D721Med (cell line): Measurements from ENCODE around the gene ARHGEF25.

Source experiments
- DNase-seq: peaks from one replicate; pipeline ENCODE4 v3.0.0; 2011; ENCODE audit warnings: low spot score; ENCODE audit not compliant: insufficient read length
- FAIRE-seq: peaks from 2 replicates; lab custom pipeline; 2011; peaks lifted over from hg19 to GRCh38; lab: Jason Lieb, UNC
- TF ChIP-seq, protein P1 (sequence below): IDR thresholded peaks from 2 replicates; pipeline ENCODE4 v1.5.1; 2012; ENCODE audit warnings: mild to moderate bottlenecking, control low read depth; ENCODE audit not compliant: insufficient read depth; ENCODE audit errors: missing control alignments

Gene ARHGEF25

DNA sequence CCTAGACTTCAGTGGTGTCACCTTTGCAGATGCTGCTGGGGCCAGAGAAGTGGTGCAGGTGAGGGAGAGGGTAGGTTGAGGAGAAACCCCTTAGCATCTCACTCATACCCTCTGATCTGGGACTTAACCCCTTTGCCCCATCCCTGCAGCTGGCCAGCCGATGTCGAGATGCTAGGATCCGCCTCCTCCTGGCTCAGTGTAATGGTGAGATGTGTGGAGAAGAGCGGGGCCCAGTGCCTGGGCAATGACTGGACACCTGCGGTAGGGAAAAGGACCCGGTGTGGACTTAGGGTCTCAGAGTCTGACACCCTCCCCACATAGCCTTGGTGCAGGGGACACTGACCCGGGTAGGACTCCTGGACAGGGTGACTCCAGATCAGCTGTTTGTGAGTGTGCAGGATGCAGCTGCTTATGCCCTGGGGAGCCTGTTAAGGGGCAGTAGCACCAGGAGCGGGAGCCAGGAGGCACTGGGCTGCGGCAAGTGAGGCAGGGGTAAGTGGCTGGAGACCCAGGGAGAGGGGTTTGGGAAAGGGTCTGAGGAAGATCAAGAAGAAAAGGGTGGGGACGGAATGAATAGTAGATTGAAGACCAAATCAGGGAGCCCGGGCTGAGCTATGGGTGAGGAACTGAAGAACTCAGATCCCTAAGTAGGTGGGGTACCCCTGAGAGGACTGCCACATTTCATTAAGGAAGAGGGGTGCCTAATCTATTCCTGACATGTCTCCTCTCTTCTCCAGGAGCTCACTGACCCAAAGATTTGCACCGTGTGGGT, 14.2 kb downstream of the ARHGEF25 start:
- FAIRE-seq (no peak), DNase-seq (no peak)
- TF ChIP-seq, protein P1, sequence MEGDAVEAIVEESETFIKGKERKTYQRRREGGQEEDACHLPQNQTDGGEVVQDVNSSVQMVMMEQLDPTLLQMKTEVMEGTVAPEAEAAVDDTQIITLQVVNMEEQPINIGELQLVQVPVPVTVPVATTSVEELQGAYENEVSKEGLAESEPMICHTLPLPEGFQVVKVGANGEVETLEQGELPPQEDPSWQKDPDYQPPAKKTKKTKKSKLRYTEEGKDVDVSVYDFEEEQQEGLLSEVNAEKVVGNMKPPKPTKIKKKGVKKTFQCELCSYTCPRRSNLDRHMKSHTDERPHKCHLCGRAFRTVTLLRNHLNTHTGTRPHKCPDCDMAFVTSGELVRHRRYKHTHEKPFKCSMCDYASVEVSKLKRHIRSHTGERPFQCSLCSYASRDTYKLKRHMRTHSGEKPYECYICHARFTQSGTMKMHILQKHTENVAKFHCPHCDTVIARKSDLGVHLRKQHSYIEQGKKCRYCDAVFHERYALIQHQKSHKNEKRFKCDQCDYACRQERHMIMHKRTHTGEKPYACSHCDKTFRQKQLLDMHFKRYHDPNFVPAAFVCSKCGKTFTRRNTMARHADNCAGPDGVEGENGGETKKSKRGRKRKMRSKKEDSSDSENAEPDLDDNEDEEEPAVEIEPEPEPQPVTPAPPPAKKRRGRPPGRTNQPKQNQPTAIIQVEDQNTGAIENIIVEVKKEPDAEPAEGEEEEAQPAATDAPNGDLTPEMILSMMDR: no peak

DNA sequence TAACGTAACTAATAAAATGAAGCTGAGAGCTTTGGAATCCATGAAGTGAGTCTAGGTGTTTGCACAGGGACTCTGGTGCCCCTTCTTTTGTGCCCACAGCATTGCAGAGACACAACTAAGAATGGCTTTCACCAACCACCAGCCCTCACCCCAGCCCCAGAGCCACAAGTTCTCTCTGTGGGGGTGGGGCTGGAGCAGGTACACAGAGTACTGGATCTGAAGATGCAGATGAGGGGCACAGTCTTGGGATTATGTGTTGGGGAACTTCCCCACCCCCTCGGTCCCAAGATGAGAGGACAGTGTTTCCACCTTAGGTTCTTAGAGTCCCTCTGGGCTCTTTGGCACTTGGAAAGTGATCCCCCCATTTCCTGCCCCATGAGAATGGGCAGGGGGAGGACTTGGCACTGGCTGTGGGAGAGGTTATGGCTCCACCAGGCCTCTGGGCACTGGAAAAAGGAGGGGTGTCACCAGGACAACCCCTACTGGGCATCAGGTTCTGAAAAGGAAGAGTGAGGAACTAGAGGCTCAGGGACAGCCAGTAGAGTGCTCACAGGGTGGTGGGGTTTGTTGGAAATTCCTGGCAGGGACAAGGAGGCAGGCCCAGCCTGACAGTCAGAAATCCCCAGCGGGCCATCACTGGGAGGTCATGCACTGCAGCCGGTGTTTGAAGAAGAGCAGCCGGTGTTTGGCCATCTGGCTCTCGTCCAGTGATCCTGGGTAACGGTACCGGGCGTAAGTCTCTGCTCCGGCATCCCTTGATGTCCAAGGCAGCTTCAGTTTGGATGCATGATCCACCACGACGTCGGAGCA, 15.1 kb downstream of the ARHGEF25 start:
- FAIRE-seq: no peak

DNA sequence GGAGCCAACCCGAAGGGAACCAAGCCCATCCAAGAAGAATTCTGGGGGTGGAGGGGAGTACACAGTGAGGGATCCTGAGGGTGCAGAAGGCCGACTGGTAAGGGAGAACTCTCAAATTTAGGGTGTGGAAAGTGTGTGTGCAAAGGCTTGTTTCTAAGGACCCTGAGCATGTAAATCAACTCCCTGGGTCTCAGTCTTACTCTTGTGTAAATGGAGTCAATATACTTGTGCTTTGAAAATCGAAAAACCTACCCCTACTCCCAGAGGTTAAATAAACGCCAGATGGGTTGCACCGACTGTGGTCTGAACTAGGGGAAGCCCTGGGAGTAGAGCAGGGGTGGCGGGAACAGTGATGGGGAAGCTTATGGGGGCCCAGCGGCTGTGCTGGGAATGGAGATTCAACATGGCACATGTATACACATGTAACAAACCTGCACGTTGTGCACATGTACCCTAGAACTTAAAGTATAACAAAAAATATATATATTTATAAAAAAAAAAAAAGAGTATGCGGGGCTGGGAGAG, 15.7 kb downstream of the ARHGEF25 start:
- FAIRE-seq: no peak
- TF ChIP-seq, protein P1: no peak
- no peak for DNase-seq

More for the DNA sequence above, 15.1 kb downstream of the ARHGEF25 start:
- TF ChIP-seq, protein P1: no peak
- DNase-seq: no peak

DNA sequence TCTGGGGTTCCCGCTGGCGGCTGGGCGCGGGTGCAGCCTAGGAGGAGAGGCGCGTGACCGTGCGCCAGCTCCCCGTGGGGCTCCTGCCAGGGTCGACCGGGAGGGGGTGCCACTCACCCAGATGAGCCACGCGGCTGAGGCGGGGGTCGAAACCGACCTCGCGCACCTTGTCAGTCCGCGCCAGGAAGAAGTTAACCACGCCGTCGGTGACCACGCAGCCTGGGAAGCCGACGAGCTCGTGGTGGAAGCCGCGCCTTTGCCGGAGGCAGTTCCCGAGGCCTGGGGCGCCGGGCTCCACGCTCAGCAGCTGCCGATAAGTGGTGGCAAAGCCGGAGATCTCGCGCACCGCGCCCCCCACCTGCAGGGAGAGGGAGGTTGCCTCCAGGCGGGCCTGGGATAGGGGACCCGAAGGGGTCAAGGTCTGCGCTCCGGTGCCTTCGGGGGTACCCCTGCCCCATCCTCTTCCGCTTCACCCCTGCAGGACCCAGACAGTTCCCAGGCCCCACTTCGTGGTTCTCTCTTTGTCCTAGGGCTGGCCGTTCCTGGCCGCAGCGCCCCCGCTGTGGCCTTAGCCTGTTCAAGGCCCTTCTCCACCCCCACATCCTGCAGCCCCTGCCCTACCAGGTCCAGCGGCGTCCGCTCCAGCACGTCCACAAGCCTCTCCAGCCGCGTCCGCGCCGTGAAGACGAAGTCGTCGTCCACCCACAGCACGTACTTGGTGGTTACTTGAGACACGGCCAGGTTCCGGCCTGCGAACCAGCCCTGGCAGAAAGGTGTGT, 16.5 kb downstream of the ARHGEF25 start:
- DNase-seq (no peak), FAIRE-seq (no peak)
- TF ChIP-seq, protein P1: no peak

DNA sequence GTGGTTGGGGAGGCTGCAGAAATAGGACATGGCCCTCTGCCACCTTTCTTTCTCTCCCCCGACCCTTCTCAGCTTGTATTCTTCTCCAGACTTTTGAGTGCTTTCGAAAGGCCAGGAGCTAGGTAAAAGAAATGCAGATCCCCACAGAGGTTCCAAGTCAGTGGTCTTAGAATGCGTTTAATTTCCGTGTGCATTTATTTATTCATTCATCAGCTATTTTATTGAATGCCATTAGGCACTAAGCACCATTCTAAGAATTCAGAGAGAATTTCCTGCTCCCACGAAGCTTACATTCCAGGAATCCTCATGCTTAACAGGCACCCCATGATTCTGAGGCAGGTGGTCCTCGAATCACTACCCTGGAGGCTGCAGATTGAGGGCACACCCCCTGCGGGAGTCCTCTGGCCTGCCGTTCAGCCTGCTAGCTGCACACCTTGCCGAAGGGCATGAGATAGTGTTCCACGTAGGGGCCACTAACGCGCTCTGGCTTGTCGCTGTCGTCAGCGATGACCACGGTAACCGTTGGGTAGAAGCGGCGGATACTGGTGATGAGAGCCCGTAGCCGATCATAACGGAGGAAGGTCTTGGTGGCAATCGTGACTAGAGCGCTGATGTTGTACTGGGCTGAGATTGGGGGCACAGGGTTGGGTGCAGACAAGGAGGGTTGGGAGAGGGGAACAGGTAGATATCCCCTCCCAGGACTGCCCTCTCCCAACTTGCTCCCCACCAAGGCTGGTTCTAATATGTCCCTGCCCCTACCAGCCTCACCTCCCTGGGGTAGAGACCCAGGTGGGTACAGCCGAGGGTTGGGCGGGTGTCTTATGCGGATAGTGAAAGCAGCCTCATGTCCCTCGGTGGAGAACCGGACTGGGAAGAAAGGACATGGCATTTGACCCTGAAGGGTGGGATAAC, 17.3 kb downstream of the ARHGEF25 start:
- FAIRE-seq (no peak), DNase-seq (no peak)
- TF ChIP-seq, protein P1: no peak

DNA sequence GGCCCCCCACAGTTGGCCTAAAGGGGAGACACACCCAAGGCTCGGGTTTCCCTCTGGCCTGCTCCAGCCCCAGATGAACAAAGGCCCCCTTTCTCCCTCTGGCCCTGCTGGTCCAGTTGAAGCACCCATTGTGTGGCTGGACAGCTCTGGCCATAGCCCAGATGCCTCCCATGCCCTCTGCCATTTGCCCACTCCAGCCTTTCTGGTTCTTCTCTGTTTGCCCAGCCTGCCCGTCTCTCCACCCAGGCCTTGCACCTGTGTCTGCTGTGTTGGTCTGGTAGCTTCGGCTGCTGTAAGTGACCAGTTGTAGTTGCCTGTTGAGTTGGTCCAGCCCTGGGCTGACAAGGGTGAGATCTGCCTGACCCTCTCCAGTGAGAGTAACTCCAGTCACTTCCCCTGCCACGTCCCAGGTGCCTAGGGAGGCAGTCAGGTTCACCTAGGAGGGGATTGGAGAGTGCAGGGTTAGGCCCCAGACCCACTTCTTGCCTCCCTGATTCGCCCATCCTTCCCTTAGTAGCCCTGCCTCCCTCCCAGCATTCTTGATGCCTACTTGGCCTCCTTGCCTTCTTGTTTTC, 18.7 kb downstream of the ARHGEF25 start:
- FAIRE-seq (no peak), DNase-seq (no peak)
- TF ChIP-seq, protein P1: no peak
